MM.1S (cell line): ENCODE data around the gene CSTPP1.

Source experiments
- DNase-seq: peaks from one replicate; pipeline ENCODE4 v3.0.0-alpha.2; 2015
- H2AFZ ChIP-seq: fragments of 300-600 bp; sonication (generic); 2 replicates; pipeline ENCODE4 v1.6.0; 2016; ENCODE audit warnings: antibody characterized with exemption, low read length
- H3F3A ChIP-seq: fragments of 300-600 bp; sonication (generic); 2 replicates; pipeline ENCODE4 v1.6.1; 2016; ENCODE audit warnings: mild to moderate bottlenecking, antibody characterized with exemption, low read length, moderate library complexity, mixed read lengths; ENCODE audit not compliant: insufficient read depth
- H3K27ac ChIP-seq: fragments of 300-600 bp; sonication (generic); 2 replicates; pipeline ENCODE4 v1.5.1; 2016; ENCODE audit warnings: mild to moderate bottlenecking, low read length
- H3K27me3 ChIP-seq: fragments of 300-600 bp; sonication (generic); replicated peaks from 2 replicates; pipeline ENCODE4 v1.6.0; 2016; ENCODE audit warnings: low read length; ENCODE audit not compliant: insufficient read depth
- H3K36me3 ChIP-seq: fragments of 300-600 bp; sonication (generic); replicated peaks from 2 replicates; pipeline ENCODE4 v1.6.1; 2016; ENCODE audit warnings: mild to moderate bottlenecking, low read length, mixed read lengths; ENCODE audit not compliant: insufficient read depth
- H3K4me1 ChIP-seq: fragments of 300-600 bp; sonication (generic); 2 replicates; pipeline ENCODE4 v1.6.1; 2016; ENCODE audit warnings: low read length, mixed read lengths
- H3K4me2 ChIP-seq: fragments of 300-600 bp; sonication (generic); 2 replicates; pipeline ENCODE4 v1.6.0; 2016; ENCODE audit warnings: low read depth, low read length
- H3K4me3 ChIP-seq: fragments of 300-600 bp; sonication (generic); 2 replicates; pipeline ENCODE4 v1.5.1; 2016; ENCODE audit warnings: low read length, mixed read lengths
- H3K79me2 ChIP-seq: fragments of 300-600 bp; sonication (generic); 2 replicates; pipeline ENCODE4 v1.6.1; 2016; ENCODE audit warnings: mixed run types, low read length, mixed read lengths
- H3K9ac ChIP-seq: fragments of 300-600 bp; sonication (generic); 2 replicates; pipeline ENCODE4 v1.6.1; 2016; ENCODE audit warnings: low read length, mixed read lengths
- H3K9me2 ChIP-seq: fragments of 300-600 bp; sonication (generic); replicated peaks from 2 replicates; pipeline ENCODE4 v1.6.1; 2016; ENCODE audit warnings: mild to moderate bottlenecking, low read length, mixed read lengths; ENCODE audit not compliant: insufficient read depth
- H3K9me3 ChIP-seq: fragments of 300-600 bp; sonication (generic); replicated peaks from 2 replicates; pipeline ENCODE4 v1.6.1; 2016; ENCODE audit warnings: mild to moderate bottlenecking, low read length, mixed read lengths; ENCODE audit not compliant: insufficient read depth
- H4K20me1 ChIP-seq: fragments of 300-600 bp; sonication (generic); 2 replicates; pipeline ENCODE4 v1.6.1; 2016; ENCODE audit warnings: mild to moderate bottlenecking, low read length, moderate library complexity, mixed read lengths; ENCODE audit not compliant: insufficient read depth
- EZH2 ChIP-seq: fragments of 300-600 bp; sonication (generic); optimal IDR thresholded peaks from 2 replicates; pipeline ENCODE3; 2017; ENCODE audit warnings: low read depth, mild to moderate bottlenecking, antibody characterized with exemption, low read length, mixed read lengths
- EZH2phosphoT487 ChIP-seq: fragments of 300-600 bp; sonication (generic); IDR thresholded peaks from 2 replicates; pipeline ENCODE4 v1.6.1; 2018; ENCODE audit warnings: antibody characterized with exemption, low read length
- TF ChIP-seq, protein P1 (sequence below): fragments of 300-600 bp; sonication (generic); IDR thresholded peaks from 2 replicates; pipeline ENCODE4 v1.5.1; 2016; ENCODE audit warnings: antibody characterized with exemption, low read length, mixed read lengths

CSTPP1 gene

GRCh38 chr11:46947399-46948077, 11.0 kb downstream of the CSTPP1 start:
- Histone ChIP-seq H3K4me2 (no peak overlapping the region), H4K20me1 (no peaks in the 10 kb centered on the region), H3K27ac (no peak overlapping the region), H2AFZ (no peak overlapping the region), H3K4me3 (no peak overlapping the region), H3K9me3 (no peaks in the 10 kb centered on the region), H3F3A (no peaks in the 10 kb centered on the region), H3K9me2 (no peaks in the 10 kb centered on the region), H3K36me3 (no peaks in the 10 kb centered on the region), H3K79me2 (no peaks in the 10 kb centered on the region), H3K9ac (no peak overlapping the region), H3K4me1 (no peaks in the 10 kb centered on the region), H3K27me3 (no peaks in the 10 kb centered on the region)
- TF ChIP-seq EZH2phosphoT487 (no peak), EZH2 (no peak)
- TF ChIP-seq, protein P1, sequence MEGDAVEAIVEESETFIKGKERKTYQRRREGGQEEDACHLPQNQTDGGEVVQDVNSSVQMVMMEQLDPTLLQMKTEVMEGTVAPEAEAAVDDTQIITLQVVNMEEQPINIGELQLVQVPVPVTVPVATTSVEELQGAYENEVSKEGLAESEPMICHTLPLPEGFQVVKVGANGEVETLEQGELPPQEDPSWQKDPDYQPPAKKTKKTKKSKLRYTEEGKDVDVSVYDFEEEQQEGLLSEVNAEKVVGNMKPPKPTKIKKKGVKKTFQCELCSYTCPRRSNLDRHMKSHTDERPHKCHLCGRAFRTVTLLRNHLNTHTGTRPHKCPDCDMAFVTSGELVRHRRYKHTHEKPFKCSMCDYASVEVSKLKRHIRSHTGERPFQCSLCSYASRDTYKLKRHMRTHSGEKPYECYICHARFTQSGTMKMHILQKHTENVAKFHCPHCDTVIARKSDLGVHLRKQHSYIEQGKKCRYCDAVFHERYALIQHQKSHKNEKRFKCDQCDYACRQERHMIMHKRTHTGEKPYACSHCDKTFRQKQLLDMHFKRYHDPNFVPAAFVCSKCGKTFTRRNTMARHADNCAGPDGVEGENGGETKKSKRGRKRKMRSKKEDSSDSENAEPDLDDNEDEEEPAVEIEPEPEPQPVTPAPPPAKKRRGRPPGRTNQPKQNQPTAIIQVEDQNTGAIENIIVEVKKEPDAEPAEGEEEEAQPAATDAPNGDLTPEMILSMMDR, result no peak
- no peak for DNase-seq

DNA sequence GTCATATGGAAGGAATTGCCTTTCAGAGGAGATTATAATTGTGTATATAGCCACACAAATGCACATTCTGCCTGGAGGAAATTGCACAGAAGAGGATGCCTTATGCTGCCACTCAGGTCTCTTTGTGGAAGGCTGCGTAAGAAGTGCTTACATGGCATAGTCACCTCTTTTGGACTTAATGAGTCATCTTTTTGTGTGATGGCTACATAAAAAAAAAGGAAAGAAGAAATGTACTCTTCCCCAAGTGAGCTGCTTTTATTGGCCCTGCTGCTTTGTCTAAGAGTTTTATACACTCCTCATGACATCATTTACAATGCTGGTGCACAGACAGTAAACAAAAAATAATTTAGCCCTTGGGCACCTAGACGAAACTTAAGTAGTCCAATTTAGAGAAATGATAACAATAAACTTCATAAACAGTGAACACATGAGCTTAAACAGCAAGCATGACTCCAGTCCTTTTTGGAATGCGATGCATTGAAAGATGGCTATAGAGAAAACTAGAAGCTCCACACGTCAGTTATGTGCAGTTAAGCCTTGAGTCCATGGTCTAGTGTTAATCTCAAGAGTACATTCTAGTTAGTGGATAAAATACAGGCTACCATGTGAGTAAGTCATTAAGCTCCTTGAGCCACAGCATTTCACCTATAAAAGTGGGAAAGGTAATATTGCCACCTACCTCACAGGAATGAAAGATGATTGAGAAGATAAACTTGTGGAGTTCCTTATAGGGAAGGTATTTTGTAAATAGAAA, 12.0 kb downstream of the CSTPP1 start:
- no peaks in the 10 kb centered on the region for H3K79me2 ChIP-seq
- no peak overlapping the region for H3K4me3 ChIP-seq
- no peaks in the 10 kb centered on the region for H3K9me2 ChIP-seq
- no peak overlapping the region for H3K27ac ChIP-seq
- H3K36me3 ChIP-seq, result no peaks in the 10 kb centered on the region
- H3K4me2 ChIP-seq, result no peak overlapping the region
- no peak overlapping the region for H2AFZ ChIP-seq
- no peak for DNase-seq
- H3K9me3 ChIP-seq, result no peaks in the 10 kb centered on the region
- no peaks in the 10 kb centered on the region for H3F3A ChIP-seq
- H4K20me1 ChIP-seq, result no peaks in the 10 kb centered on the region
- no peaks in the 10 kb centered on the region for H3K4me1 ChIP-seq
- H3K9ac ChIP-seq, result no peak overlapping the region
- H3K27me3 ChIP-seq, result no peaks in the 10 kb centered on the region
- TF ChIP-seq EZH2 (no peak), EZH2phosphoT487 (no peak)
- TF ChIP-seq, protein P1, result no peak

- Histone ChIP-seq H3K4me1 (no peaks in the 10 kb centered on the region), H3K79me2 (no peaks in the 10 kb centered on the region), H4K20me1 (no peaks in the 10 kb centered on the region), H3K9ac (no peak overlapping the region), H3K4me3 (no peak overlapping the region), H3K4me2 (no peak overlapping the region), H3K9me2 (no peaks in the 10 kb centered on the region), H2AFZ (no peak overlapping the region), H3K27me3 (no peaks in the 10 kb centered on the region), H3K27ac (no peak overlapping the region), H3K9me3 (no peaks in the 10 kb centered on the region), H3K36me3 (no peaks in the 10 kb centered on the region), H3F3A (no peaks in the 10 kb centered on the region)
- DNase-seq, result no peak
- TF ChIP-seq, protein P1, result no peak
- TF ChIP-seq EZH2phosphoT487 (no peak), EZH2 (no peak)
Observed at GRCh38 chr11:46949297-46949696, 12.7 kb downstream of the CSTPP1 start.
